Measurements from ENCODE around the gene TMEM9B. TPM values are rescaled to one million over a fixed set of nuclear protein-coding genes. Genes with fewer than 3 reads are reported as not detected.

The TMEM9B gene
- total and polyA plus RNA-seq, 9 of the 15 experiments (the other 6 are each of a cell fraction or from before 2014, with no cell fraction given), result 7.7 to 20.0 (median 14.0) TPM

DNA sequence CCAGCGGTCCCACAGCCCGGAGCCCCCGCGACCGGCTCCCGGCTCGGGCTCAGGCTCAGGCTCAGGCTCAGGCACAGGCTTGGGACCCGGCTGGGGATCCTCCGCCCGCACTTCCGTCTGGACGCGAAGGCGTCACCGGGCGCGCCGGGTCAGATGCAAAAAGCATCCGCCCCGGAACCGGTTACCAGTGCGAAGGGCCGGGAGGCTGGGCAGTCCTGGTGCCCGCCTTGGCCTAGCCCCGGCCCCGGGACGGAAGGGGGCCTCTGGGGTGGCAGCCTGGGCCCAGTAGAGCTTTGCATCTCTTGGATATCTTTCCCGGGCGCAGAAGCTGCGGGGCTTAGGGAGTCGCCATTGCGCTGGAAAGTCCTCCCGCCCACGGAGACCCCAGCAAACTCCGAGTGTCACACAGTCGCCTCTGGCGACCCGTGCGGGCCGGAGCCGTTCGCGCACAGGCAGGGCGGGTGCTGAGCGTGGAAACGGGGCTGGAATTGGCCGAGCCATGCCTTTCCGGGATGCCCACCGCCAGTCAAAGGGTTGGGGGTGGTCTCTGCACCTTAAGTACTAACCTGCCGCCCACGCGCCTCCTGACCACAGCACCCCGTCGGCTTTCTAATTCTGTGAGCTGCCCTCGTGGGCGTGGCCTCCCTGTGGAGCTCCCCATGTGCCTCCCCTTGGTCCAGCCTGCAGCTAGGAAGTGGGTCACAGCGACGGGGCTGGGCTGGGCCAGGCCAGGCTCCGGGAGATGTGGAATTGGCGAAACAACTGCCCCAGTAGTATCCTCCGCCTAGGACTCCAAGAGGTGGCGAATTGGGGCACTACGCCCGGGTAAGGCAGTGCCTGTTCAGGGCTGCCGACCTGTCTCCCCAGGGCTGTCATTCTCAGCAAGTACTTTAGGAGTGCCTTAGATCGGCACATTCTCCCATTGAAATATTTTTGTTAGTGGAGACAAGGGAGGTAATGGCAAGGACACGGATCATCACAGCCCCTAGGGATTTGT, at the start of gene TMEM9B (continued):
- TF ChIP-seq SAP30 (IDR thresholded peaks at IDR 0.05; ENCODE audit: borderline replicate concordance, insufficient read depth, low read depth, low read length, poor library complexity, severe bottlenecking) (peak; percentile 86), ATF7 (IDR thresholded peaks at IDR 0.05) (peak; percentile 88), HNRNPK (IDR thresholded peaks at IDR 0.05; ENCODE audit: low read depth, low read length, poor library complexity, severe bottlenecking) (no peak), TAF7 (tag; IDR thresholded peaks at IDR 0.05) (peak; percentile 6), JUNB (CRISPR knock-in tag; conservative IDR thresholded peaks at IDR 0.05) (no peak), FOS (IDR thresholded peaks at IDR 0.05; ENCODE audit: extremely low read depth, insufficient read length) (no peak), MEF2D (tag; conservative IDR thresholded peaks at IDR 0.05; ENCODE audit: low read depth) (no peak), PRMT5 (CRISPR knock-in tag; IDR thresholded peaks at IDR 0.05) (no peak), YY1 (IDR thresholded peaks at IDR 0.05; ENCODE audit: borderline replicate concordance in 1 of 3, control insufficient read depth in 1 of 3, extremely low read depth in 1 of 3, insufficient read depth in 3 of 3, insufficient read length in 1 of 3, insufficient replicate concordance in 2 of 3, low read depth in 1 of 3, low read length in 2 of 3) (peak in 2 of 3 experiments; percentile 25 to 61), JUN (IDR thresholded peaks at IDR 0.05; ENCODE audit: borderline replicate concordance, low read depth, low read length) (peak; percentile 39; the same call in 1 of the 2 replicates), JUN (CRISPR knock-in tag; IDR thresholded peaks at IDR 0.05; ENCODE audit: borderline replicate concordance) (no peak), FOXA3 (CRISPR knock-in tag; conservative IDR thresholded peaks at IDR 0.05 in 1 of 2, IDR thresholded peaks at IDR 0.05 in 1 of 2) (0 out of 4 replicates have a peak, but pooled peaks of 1 of the 2 experiments have one; percentile 14), SP1 (CRISPR knock-in tag; IDR thresholded peaks at IDR 0.05) (peak; percentile 80), KAT8 (IDR thresholded peaks at IDR 0.05; ENCODE audit: low read depth) (no peak)
- TF ChIP-seq, protein P1, sequence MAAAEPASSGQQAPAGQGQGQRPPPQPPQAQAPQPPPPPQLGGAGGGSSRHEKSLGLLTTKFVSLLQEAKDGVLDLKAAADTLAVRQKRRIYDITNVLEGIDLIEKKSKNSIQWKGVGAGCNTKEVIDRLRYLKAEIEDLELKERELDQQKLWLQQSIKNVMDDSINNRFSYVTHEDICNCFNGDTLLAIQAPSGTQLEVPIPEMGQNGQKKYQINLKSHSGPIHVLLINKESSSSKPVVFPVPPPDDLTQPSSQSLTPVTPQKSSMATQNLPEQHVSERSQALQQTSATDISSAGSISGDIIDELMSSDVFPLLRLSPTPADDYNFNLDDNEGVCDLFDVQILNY (CRISPR knock-in tag; IDR thresholded peaks at IDR 0.05), result no peak
- TF ChIP-seq, protein P2, sequence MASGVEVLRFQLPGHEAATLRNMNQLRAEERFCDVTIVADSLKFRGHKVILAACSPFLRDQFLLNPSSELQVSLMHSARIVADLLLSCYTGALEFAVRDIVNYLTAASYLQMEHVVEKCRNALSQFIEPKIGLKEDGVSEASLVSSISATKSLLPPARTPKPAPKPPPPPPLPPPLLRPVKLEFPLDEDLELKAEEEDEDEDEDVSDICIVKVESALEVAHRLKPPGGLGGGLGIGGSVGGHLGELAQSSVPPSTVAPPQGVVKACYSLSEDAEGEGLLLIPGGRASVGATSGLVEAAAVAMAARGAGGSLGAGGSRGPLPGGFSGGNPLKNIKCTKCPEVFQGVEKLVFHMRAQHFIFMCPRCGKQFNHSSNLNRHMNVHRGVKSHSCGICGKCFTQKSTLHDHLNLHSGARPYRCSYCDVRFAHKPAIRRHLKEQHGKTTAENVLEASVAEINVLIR (CRISPR knock-in tag; IDR thresholded peaks at IDR 0.05), result peak; percentile 91
- TF ChIP-seq, protein P3, sequence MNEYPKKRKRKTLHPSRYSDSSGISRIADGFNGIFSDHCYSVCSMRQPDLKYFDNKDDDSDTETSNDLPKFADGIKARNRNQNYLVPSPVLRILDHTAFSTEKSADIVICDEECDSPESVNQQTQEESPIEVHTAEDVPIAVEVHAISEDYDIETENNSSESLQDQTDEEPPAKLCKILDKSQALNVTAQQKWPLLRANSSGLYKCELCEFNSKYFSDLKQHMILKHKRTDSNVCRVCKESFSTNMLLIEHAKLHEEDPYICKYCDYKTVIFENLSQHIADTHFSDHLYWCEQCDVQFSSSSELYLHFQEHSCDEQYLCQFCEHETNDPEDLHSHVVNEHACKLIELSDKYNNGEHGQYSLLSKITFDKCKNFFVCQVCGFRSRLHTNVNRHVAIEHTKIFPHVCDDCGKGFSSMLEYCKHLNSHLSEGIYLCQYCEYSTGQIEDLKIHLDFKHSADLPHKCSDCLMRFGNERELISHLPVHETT (CRISPR knock-in tag; conservative IDR thresholded peaks at IDR 0.05 in 1 of 2, IDR thresholded peaks at IDR 0.05 in 1 of 2), result peak in 1 of 2 experiments; percentile 86; a peak in 2 of 4 replicates
- TF ChIP-seq, protein P4, sequence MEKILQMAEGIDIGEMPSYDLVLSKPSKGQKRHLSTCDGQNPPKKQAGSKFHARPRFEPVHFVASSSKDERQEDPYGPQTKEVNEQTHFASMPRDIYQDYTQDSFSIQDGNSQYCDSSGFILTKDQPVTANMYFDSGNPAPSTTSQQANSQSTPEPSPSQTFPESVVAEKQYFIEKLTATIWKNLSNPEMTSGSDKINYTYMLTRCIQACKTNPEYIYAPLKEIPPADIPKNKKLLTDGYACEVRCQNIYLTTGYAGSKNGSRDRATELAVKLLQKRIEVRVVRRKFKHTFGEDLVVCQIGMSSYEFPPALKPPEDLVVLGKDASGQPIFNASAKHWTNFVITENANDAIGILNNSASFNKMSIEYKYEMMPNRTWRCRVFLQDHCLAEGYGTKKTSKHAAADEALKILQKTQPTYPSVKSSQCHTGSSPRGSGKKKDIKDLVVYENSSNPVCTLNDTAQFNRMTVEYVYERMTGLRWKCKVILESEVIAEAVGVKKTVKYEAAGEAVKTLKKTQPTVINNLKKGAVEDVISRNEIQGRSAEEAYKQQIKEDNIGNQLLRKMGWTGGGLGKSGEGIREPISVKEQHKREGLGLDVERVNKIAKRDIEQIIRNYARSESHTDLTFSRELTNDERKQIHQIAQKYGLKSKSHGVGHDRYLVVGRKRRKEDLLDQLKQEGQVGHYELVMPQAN (IDR thresholded peaks at IDR 0.05; ENCODE audit: borderline replicate concordance), result peak; percentile 52

Measured in K562 (cell line).